AG10803 (cell line): ENCODE results near the gene FCHSD1.

Experiments
- DNase-seq: peaks from one replicate; pipeline ENCODE4 v3.0.0; 2010; ENCODE audit warnings: low read depth
- H3K4me3 ChIP-seq: 2 replicates; pipeline ENCODE4 v1.5.1; 2011; ENCODE audit warnings: mild to moderate bottlenecking, low read length, control low read depth
- CTCF ChIP-seq: conservative IDR thresholded peaks from 2 replicates; pipeline ENCODE4 v1.5.1; 2011; ENCODE audit warnings: mild to moderate bottlenecking, low read length, control low read depth, inconsistent platforms

The FCHSD1 gene

DNA sequence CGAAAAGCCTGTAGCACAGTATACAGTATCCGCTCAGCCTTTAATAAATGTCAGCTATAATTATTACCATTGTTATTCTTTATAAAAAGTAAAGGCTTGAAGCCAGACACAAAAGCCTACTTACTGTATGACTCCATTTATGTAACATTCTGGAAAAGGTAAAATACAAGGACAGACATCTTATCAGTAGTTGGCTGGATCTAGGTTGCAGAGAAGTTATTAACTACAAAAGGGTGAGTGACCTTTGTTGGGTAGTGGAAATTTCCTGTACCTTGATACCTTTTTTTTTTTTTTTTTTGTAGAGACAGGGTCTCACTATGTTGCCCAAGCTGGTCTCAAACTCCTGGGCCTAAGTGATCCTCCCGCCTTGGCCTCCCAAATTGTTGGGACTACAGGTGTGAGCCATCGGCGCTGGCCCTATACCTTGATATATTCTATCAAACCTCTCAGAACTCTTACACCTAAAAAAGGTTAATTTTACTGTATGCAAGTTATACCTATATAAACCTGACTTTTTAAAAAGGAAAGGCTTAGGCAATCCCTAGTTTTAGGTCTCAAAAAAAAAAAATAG is 20.6 kb downstream of the FCHSD1 start:
- DNase-seq: no peak

DNA sequence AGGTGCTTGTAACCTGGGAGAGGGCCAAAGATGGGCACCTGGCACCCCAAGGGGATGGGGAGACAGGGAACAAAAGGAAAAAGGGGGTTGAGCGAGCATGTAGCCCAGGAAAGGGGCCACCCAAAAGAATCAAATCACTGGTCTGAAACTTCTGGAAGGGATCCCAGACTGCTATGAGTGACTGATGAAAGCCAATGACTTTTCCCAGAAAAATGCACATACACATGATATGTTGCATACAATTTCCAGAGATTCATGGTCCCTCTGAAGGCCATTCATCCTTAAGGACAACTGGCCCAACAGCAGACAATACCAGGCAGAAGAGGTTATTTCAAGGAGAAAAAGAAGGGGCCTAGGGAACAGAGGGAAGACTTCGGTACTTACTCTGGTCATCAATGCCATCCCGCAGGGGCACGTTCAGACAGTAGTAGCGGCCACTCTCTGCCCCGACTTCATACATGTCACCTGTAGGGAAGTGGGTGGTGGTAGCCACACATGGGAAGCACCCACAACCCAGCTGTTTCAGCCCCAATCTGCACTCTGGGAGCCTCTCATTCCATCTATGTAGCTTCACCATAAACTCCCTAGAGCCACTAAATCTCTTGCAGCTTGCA is 22.9 kb downstream of the FCHSD1 start:
- no peak for TF ChIP-seq CTCF
- DNase-seq: no peak

More for the DNA sequence above, 20.6 kb downstream of the FCHSD1 start:
- no peak overlapping the region for H3K4me3 ChIP-seq
- no peak for TF ChIP-seq CTCF

DNA sequence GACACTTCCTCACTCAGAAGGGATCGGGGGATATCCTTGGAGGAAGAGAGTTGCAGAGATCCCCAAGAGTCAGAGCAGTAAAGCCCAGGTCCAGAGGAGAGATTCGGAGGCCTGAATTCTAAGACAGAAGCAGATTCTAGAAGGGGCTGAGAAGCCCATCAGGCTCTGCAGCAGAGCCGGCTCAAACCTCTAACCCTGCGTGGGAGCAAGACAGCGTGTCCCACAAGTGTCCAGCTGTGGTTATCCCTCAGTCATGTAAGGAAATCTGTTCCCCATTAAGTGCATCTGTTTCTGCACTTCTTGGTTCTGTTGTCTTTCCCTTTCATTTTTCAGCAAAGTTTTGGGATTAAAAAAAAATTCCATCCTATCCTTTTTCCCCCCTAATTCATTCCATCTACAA is 27.6 kb downstream of the FCHSD1 start:
- no peak for TF ChIP-seq CTCF
- DNase-seq: peak; percentile 61

More for the DNA sequence above, 22.9 kb downstream of the FCHSD1 start:
- no peak overlapping the region for H3K4me3 ChIP-seq

GRCh38 chr5:141623186-141623585 is 28.0 kb downstream of the FCHSD1 start:
- no peak for DNase-seq
- H3K4me3 ChIP-seq: no peak overlapping the region
- TF ChIP-seq CTCF: no peak

More for the DNA sequence above, 27.6 kb downstream of the FCHSD1 start:
- no peak overlapping the region for H3K4me3 ChIP-seq

GRCh38 chr5:141618804-141619554 is 32.2 kb downstream of the FCHSD1 start, which contains the start of gene DIAPH1:
TSS of gene DIAPH1 (minus strand) at chr5:141619000. CDS start at chr5:141618914, 86 bp downstream.
- peak; percentile 86 for TF ChIP-seq CTCF

DNA sequence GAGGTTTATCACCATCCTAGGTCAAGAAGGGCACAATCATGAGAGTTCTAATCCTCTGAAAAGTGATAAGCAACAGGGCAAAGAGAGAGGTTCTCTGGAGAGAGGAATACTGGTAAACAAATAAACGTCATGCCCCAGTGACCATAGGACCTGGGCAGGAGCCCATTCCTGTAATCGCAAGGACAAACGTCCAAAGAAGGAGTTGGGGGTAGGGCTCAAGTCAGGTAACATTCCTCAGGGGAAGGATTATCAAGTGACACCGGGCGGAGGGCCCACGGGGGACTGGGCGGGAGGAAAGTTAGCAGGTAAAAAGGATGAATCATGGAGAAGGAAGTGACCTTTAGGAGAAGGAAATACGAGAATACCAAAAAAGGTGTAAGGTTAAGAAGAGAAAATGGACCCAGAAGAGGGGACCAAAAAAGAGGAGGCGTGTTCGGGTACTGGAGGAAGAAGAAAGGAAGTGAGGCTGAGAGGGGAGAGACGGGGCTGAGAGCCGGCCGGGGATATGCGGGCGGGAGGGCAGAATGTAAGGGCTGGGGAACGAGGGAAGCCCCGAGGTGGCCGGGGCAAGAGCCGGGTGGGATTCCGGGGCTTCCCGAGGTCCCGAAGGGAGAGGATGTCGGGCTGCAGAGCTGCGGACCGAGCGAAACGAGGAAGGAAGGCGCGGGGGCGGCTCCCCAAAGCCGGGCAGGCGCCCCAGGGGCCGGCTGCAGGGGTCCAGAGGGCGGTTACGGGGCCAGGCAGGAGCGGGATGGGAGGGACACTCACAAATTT is 33.0 kb downstream of the FCHSD1 start:
- no peak for DNase-seq
- H3K4me3 ChIP-seq: peak overlapping the region; percentile 71
- no peak for TF ChIP-seq CTCF

More at GRCh38 chr5:141618804-141619554, 32.2 kb downstream of the FCHSD1 start, which contains the start of gene DIAPH1:
- peak within 1 kb of the TSS; percentile 71 for H3K4me3 ChIP-seq
- DNase-seq: peak; percentile 93
